HS-27A (cell line): ENCODE results near the gene FMNL3.
"Not testable (repeated sequence)": the region's sequence is repeated elsewhere in the genome, so short reads cannot be mapped to it uniquely, and the experiment has no call there.

ENCODE experiments used
- DNase-seq: peaks from one replicate; pipeline ENCODE4 v3.0.0-alpha.2; 2012; ENCODE audit warnings: low read depth, missing footprints

The FMNL3 gene

GRCh38 chr12:49707128-49707811 is at the start of gene FMNL3:
FMNL3 (minus strand) TSS chr12:49707405; CDS start chr12:49707180, 225 bp downstream.
- DNase-seq, result peak; percentile 76

DNA sequence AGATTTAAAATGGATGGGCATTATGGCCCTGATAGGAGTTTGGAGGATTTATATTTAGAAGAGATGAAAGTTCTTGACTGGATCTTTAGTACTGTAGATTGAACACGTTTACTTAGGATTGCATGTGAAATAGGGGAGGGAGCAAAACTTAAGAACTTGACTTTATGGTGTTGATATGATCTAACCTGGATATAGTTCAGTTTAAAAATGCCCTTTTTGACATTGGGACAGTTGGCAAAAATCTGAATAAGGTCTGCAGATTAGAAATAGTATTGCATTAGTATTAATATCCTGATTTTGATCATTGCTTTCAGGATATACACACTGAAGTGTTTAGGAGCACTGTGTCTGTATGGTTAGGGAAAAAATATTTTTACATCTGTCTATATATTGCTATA is 43.8 kb upstream of the FMNL3 start:
- DNase-seq, result no peak

DNA sequence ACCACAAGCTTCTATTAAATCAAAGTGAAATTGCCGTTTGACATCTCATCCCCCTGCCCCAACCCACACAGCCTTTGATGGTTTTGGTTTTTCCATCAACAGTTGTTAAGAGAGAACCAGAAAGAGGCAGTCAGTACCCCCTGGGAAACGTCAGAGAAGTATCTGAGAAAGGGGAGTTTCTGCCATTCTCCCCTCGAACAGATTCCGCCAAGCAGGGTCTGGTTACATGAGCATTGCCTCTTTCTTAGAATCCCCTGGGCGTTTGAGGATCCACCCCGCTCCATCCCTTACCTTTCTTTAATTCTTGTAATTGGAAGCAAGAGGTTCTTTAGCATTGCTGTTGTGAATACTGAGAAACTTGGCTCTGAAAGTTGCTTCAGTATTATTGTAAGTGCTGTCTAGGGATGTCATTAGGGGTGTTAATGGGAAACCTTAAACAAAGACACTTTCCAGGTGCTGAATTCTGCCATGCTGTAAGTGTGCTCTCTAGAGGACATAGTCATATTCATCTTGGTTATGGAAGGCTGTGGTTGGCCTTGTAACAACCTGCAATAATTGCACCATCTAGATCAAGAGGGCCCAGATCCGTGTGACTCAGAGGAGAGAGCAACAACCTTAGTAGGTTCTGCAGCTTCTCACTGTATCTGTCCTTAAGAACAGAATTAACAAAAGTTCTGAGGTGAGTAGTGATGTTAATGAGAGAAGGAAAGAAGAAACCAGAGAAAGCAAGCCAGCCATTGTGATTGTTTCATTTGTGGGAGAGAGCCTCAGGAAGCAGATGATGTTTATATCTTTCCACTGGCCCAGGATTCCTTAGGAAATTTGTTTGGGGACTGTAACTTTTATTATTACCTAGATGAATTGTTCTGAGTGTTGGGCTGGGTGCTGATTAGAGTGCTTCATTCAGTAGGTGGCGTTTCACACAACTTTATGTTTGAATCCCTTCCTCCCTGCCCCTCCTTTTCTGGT is 43.1 kb upstream of the FMNL3 start:
- DNase-seq, result no peak

- DNase-seq, result no peak
These were observed 41.6 kb upstream of the FMNL3 start for GRCh38 chr12:49748800-49749199.

GRCh38 chr12:49748306-49748705 is 41.1 kb upstream of the FMNL3 start:
- DNase-seq, result no peak

DNA sequence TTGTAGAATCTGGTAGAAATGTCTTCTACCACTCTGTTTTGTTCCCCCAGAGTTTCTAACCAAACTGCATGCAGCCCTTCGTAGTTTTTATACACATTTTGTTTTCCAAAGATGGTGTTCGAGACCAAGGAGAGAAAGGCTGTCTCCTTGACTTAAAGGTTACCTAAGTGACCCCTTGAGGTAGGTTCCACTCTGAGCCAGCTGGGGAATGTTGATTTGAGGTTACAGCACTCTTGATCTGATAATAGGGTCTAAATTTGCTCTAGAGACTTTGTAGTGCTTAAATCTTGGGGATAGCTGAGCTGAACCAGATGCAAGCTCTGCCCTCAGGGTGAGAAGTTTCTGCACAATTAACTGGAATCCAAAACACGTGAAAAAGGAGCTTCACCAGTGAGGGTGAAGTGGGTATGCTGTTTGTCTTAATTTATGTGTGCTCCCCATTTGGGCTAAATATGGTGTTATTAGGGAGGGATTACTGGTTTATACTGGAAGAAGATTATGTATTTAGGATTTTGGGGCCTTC is 37.2 kb upstream of the FMNL3 start:
- DNase-seq, result no peak

DNA sequence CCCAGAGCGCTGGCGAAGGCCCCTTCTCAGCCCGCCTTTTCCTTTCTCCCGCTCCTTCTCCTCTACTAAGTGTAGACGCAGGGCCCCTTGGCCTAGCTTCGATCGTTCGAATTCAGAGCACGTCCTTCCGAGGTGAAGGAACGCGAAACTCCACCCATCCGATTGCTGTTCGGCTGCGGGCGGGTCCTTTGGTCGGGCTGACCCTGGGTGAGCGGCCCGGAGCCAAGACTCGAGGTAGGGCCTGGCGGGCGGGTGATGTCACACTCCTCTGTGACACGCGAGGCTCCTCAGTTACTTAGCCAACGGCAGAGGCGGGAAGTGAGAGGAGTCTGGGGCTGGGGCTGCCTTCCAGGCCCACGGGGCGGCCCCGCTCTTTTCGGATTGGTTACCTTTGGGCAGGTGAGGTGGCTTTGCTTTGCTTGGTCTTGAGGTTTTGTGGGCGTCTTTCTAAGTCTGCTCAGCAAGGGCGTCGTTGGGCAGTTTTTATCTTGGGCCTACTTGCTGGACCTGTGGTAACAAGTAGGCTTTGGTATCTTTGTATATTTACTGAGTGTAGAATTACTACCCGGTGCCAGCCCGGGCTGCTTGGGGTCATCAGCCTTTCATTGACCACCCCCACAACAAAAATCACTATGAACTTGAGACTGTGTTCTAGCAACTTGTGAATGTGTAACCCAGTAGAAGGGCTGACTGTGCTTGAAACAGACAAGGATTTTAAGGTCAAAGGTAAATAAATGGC is 34.8 kb upstream of the FMNL3 start:
- DNase-seq, result peak; percentile 66

- DNase-seq, result peak; percentile 99
These were observed 34.0 kb upstream of the FMNL3 start, which contains the start of gene TMBIM6 for GRCh38 chr12:49740930-49741881. TMBIM6 (plus strand) TSS chr12:49741557; CDS start chr12:49752494, 10,937 bp downstream.

- not testable (repeated sequence) for DNase-seq
These were observed 33.1 kb upstream of the FMNL3 start for GRCh38 chr12:49740277-49740676.

DNA sequence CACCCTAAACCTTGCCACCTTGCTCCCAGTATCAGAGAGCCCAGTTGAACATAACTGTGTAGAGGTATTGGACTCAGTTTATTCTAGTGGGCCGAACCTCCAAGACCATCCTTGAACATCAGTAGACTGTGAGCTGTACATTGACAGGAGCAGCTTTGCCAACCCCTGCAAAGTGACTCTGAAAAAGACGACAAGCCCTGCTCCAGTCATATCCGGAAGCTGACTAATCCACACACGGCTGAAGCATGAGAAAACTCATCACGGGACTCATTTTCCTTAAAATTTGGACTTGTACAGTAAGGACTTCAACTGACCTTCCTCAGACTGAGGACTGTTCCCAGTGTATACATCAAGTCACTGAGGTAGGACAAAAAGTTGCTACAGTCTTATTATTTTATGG is 31.5 kb upstream of the FMNL3 start:
- not testable (repeated sequence) for DNase-seq

DNA sequence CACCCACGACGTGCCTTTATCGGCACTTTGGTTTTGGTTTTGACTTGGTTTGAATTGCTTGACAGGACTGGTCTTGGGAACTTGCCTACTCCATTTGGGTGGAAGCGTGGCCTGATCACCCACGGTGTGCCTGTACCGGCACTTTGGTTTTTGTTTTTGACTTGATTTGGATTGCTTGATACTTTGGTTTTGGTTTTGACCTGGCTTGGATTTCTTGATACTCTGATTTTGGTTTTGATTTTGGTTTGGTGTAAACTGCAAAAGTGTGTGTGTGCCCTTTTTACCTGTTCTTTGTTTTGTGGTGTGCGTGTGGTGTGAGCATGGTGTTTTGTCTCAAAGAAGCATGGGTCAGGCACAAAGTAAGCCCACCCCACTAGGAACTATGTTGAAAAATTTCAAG is 27.7 kb upstream of the FMNL3 start:
- not testable (repeated sequence) for DNase-seq

DNA sequence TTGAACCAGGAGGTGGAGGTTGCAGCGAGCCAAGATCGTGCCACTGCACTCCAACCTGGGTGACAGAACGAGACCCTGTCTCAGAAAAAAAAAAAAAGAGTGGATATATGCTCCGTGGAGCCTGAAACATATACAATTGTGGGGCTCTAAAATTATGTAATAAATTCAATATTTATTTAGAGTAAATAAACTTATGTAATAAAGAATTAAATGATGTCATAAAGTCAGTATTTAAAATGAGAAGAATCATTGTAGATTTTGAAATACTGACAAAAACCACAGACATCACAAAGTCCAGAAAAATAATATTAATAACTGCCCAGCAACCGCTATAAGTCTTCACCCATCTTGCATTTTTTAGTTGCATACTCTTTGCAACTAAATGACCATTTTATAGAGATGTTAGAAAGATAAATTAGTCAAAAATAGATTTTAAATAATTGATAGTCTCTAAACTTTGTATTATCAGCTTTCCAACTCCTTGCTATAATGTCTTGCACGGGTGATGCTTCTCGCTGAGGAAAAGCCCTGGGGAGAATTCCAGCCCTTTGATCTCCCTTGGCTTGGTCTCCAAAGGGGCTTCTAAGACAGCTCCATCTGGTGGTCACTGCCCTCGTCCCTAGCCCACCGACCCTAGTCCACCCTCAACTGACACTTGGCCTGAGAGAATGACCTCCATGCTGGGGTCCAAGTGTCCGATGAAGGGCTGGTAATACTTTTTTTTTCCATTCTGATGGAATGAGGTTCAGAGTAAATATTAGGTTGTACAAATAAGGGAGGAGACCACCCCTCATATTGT is 26.2 kb upstream of the FMNL3 start:
- no peak for DNase-seq

GRCh38 chr12:49730568-49731101 is 23.4 kb upstream of the FMNL3 start:
- DNase-seq, result no peak

DNA sequence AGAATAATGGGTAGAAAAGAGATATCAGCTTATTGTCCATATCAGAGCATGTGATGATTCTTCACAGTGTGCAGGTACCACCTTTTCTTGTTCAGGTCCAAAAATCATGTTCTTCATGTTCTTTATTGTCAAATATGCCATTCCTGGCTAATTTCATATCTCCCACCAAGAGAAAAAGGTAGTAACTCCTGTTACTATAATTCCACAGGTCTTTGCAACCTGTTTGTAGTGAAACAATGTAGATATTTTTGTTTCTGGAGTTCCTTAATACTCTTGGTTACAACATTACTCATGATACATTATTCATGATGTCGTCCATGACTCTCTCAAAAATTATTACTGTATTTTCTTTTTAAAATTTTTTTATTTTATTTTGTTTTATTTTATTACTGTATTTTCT is 22.8 kb upstream of the FMNL3 start:
- DNase-seq, result no peak

GRCh38 chr12:49728446-49728845 is 21.2 kb upstream of the FMNL3 start:
- DNase-seq, result no peak

DNA sequence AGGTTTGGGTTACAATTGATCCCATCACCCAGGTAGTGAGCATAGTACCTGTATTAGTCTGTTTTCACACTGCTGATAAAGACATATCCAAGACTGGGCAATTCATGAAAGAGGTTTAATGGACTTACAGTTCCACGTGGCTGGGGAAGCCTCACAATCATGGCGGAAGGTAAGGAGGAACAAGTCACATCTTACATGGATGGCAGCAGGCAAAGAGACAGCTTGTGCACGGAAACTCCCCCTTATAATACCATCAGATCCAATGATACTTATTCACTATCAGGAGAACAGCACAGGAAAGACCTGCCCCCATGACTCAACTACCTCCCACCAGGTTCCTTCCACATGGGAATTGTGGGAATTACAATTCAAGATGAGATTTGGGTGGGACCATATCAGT is 14.2 kb upstream of the FMNL3 start:
- not testable (repeated sequence) for DNase-seq

DNA sequence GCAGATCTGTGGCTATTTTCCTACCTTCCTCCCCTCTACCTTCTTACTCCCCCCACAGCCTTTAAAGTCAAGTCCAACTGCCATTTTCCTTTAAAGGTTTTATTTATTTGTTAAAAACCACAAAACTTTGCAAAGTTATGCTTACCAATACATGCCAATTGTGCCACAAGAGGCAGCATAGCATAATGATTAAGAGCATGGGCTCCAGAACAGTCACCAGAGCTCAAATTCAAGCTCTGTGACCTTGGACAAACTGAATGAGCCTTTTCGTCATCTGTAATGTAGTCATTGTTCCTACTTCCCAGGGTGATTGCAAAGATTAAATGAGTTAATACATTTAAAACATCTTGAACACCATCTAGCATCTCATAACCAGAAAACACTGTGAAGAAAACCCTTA is 13.0 kb upstream of the FMNL3 start:
- DNase-seq, result no peak

DNA sequence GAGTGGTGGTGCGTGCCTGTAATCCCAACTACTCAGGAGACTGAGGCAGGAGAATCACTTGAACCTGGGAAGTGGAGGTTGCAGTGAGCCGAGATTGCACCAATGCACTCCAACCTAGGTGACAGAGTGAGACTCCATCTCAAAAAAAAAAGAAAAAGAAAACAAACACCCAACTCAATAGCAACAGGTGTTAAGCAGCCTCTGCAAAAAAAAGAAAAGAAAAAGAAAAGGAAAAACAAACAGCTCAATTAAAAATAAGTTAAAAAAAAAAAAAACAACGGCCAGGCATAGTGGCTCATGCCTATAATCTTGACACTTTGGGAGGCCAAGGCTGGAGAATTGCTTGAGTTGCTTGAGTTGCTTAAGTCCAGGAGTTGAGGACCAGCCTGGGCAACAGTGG is 10.6 kb upstream of the FMNL3 start:
- not testable (repeated sequence) for DNase-seq

DNA sequence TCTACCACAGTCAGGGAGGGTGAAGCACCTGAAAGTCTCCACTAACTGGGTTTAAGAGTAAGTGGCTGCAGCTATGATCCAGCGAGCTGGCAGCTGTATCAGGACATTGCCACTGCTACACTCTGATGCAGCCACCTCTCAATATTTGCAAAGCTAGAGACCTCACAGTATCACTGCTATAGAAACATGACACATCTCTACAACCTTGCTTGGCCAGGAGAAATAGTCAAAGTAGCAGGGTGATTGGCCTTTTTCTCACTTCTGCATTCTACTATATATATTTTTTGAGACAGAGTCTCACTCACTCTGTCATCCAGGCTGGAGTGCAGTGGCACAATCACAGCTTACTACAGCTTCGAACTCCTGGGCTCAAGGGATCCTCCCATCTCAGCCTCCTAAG is 9.3 kb upstream of the FMNL3 start:
- no peak for DNase-seq

DNA sequence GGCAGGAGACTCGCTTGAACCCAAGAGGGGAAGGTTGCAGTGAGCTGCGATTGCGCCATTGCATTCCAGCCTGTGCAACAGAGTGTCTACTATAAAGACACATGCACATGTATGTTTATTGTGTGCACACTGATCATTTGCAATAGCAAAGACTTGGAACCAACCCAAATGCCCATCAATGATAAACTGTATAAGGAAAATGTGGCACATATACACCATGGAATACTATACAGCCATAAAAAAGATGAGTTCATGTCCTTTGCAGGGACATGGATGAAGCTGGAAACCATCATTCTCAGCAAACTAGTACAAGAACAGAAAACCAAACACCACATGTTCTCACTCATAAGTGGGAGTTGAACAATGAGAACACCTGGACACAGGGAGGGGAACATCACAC is 6.7 kb upstream of the FMNL3 start:
- DNase-seq, result not testable (repeated sequence)
